Kidney epithelial cell (primary cell): ENCODE results near the gene ACTR3. TPM values are rescaled to one million over a fixed set of nuclear protein-coding genes. Genes with fewer than 3 reads are reported as not detected.
A peak's percentile ranks its signal among the peaks of the same experiment; 100 is the strongest.

Source experiments
- DNase-seq: peaks from one replicate; pipeline ENCODE4 v3.0.0-alpha.2; 2010; ENCODE audit warnings: low read depth
- H3K27me3 ChIP-seq: 2 replicates; pipeline ENCODE4 v1.6.0; 2011; ENCODE audit warnings: low read length; ENCODE audit not compliant: control insufficient read depth, insufficient read depth
- H3K36me3 ChIP-seq: 2 replicates; pipeline ENCODE4 v1.5.1; 2011; ENCODE audit warnings: low read length; ENCODE audit not compliant: control insufficient read depth, insufficient read depth
- H3K4me3 ChIP-seq: 2 replicates; pipeline ENCODE4 v1.5.1; 2011; ENCODE audit warnings: low read depth, mild to moderate bottlenecking, control low read depth, low read length
- CTCF ChIP-seq: IDR thresholded peaks from 2 replicates; pipeline ENCODE4 v1.5.1; 2011; ENCODE audit warnings: mild to moderate bottlenecking, moderate library complexity, low read length, control low read depth, inconsistent platforms; ENCODE audit not compliant: insufficient read depth, poor library complexity, severe bottlenecking
- total RNA-seq: library from RNA; depleted of rRNA; stranded (reverse); fragments of >200 nt; gene quantifications from 2 replicates; pipeline ENCODE4 v1.2.3, GENCODE V29; 2015

Gene ACTR3
- total RNA-seq, 1 donor from 2014 or later, result 240 TPM

GRCh38 chr2:113847144-113847543 lies 42.7 kb upstream of the ACTR3 start:
- Histone ChIP-seq H3K27me3 (no peaks in the 10 kb centered on the region), H3K4me3 (no peak overlapping the region), H3K36me3 (no peaks in the 10 kb centered on the region)
- no peak for TF ChIP-seq CTCF
- peak; percentile 67 for DNase-seq

GRCh38 chr2:113848758-113849415 lies 41.0 kb upstream of the ACTR3 start:
- no peaks in the 10 kb centered on the region for H3K36me3 ChIP-seq
- peak; percentile 58 for DNase-seq
- H3K4me3 ChIP-seq, result no peak overlapping the region
- no peak for TF ChIP-seq CTCF
- no peaks in the 10 kb centered on the region for H3K27me3 ChIP-seq

- no peak overlapping the region for H3K4me3 ChIP-seq
- no peak for TF ChIP-seq CTCF
- no peak for DNase-seq
- H3K36me3 ChIP-seq, result no peaks in the 10 kb centered on the region
- no peaks in the 10 kb centered on the region for H3K27me3 ChIP-seq
Observed at GRCh38 chr2:113850687-113851086, 39.2 kb upstream of the ACTR3 start.

GRCh38 chr2:113851640-113852039 lies 38.2 kb upstream of the ACTR3 start:
- DNase-seq, result no peak
- Histone ChIP-seq H3K36me3 (no peaks in the 10 kb centered on the region), H3K27me3 (no peaks in the 10 kb centered on the region), H3K4me3 (no peak overlapping the region)
- no peak for TF ChIP-seq CTCF

GRCh38 chr2:113854208-113854607 lies 35.7 kb upstream of the ACTR3 start:
- H3K4me3 ChIP-seq, result no peak overlapping the region
- no peaks in the 10 kb centered on the region for H3K36me3 ChIP-seq
- no peak for DNase-seq
- no peak for TF ChIP-seq CTCF
- H3K27me3 ChIP-seq, result no peaks in the 10 kb centered on the region
